GM06990 (cell line): ENCODE results near the gene MGAT5.

ENCODE experiments used
- DNase-seq: peaks from one replicate; pipeline ENCODE4 v3.0.0-alpha.2; 2011; ENCODE audit not compliant: insufficient read length; ENCODE audit errors: extremely low read depth
- H3K27me3 ChIP-seq: replicated peaks from 2 replicates; pipeline ENCODE4 v1.6.0; 2011; ENCODE audit warnings: low read length; ENCODE audit not compliant: control insufficient read depth, insufficient read depth
- H3K36me3 ChIP-seq: 2 replicates; pipeline ENCODE4 v1.5.1; 2011; ENCODE audit warnings: low read length; ENCODE audit not compliant: control insufficient read depth, insufficient read depth
- H3K4me3 ChIP-seq: replicated peaks from 2 replicates; pipeline ENCODE4 v1.5.1; 2011; ENCODE audit warnings: low read depth, mild to moderate bottlenecking, control low read depth, low read length
- TF ChIP-seq, protein P1 (sequence below): IDR thresholded peaks from 2 replicates; pipeline ENCODE4 v1.5.1; 2011; ENCODE audit warnings: low read length, control low read depth, mild to moderate bottlenecking, inconsistent platforms; ENCODE audit not compliant: insufficient read depth, poor library complexity, severe bottlenecking

Gene MGAT5

GRCh38 chr2:134411279-134411827 lies 157.5 kb downstream of the MGAT5 start:
- TF ChIP-seq, protein P1, sequence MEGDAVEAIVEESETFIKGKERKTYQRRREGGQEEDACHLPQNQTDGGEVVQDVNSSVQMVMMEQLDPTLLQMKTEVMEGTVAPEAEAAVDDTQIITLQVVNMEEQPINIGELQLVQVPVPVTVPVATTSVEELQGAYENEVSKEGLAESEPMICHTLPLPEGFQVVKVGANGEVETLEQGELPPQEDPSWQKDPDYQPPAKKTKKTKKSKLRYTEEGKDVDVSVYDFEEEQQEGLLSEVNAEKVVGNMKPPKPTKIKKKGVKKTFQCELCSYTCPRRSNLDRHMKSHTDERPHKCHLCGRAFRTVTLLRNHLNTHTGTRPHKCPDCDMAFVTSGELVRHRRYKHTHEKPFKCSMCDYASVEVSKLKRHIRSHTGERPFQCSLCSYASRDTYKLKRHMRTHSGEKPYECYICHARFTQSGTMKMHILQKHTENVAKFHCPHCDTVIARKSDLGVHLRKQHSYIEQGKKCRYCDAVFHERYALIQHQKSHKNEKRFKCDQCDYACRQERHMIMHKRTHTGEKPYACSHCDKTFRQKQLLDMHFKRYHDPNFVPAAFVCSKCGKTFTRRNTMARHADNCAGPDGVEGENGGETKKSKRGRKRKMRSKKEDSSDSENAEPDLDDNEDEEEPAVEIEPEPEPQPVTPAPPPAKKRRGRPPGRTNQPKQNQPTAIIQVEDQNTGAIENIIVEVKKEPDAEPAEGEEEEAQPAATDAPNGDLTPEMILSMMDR = no peak
- no peaks in the 10 kb centered on the region for H3K27me3 ChIP-seq
- DNase-seq = peak; percentile 3
- H3K36me3 ChIP-seq = peaks cover 4% of the 10 kb centered on the region
- H3K4me3 ChIP-seq = no peak overlapping the region

DNA sequence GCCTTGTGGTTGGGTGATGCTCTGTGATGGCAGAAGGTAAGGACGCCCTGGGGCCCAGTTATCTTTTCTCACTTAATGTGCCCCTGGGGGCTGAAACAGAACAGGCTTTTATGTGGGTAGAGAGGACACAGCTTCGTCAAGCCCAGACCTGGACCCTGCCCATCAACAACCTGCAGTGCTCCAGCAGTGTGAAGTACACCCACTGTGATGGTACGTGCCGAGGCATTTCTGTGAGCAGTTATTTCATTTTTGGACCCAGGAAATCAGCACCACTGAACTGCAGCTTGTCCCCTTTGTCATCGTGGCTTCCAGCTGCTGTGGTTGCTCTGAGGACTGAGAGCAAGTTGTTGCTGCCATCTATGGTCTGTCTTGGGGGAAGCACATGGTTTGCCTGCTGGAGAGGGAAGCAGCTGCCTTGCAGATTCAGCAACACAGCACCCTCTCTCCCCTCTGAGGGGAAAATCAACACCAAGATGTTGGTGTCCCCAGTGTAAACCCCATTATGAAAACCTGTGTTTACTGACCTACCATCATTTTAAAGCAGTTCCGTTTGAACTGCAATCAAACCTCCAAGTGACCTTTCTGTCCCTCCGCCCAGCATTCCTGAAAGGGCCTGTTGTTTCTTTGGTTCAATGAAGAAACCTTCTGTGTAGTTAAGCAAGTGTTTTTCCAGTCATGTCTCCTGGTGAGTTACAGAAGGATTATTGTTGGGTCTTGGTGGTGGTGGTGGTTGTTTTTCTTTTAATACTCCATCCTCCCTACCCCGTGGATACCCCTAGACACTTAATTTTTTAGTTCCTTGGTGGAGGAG lies 158.2 kb downstream of the MGAT5 start:
- no peak overlapping the region for H3K4me3 ChIP-seq
- peak; percentile 80 for DNase-seq
- peaks cover 4% of the 10 kb centered on the region for H3K36me3 ChIP-seq
- TF ChIP-seq, protein P1 = peak; percentile 85
- H3K27me3 ChIP-seq = no peaks in the 10 kb centered on the region

DNA sequence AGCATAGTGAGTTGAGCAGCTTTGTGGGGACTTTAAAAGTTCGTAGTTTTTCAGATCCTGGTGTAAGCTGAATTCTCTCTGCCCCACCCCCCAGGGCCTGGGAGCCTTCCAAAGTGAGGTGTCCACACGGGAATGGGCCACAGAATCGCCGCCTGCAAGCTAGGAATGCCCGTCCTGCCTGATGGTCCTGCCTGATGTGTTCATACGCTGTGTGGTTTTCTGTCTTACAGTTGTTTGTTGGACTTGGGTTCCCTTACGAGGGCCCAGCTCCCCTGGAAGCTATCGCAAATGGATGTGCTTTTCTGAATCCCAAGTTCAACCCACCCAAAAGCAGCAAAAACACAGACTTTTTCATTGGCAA lies 158.7 kb downstream of the MGAT5 start:
- Histone ChIP-seq H3K36me3 (peaks cover 4% of the 10 kb centered on the region), H3K27me3 (no peaks in the 10 kb centered on the region), H3K4me3 (no peak overlapping the region)
- DNase-seq = no peak
- TF ChIP-seq, protein P1 = no peak

DNA sequence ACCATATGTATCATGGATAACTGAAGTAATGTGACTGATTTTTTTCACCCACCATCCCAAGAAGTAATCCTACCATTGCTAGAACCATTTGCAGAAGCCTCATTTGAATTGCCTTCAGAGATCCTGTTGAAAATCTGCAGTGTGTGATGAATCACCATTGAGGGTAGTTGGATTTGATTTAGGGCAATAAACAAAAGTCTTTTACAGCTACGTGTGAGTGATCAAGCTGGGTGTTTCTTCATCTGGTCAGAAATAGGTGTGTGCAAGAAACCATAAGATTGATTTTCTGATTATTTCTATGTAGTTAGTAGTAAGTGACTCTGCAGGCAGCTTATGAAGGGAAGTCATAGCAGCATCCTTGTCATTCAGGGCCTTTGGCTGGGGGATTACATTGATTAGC lies 159.6 kb downstream of the MGAT5 start:
- TF ChIP-seq, protein P1 = no peak
- peaks cover 4% of the 10 kb centered on the region; the same call in 1 of the 2 replicates for H3K36me3 ChIP-seq

DNA sequence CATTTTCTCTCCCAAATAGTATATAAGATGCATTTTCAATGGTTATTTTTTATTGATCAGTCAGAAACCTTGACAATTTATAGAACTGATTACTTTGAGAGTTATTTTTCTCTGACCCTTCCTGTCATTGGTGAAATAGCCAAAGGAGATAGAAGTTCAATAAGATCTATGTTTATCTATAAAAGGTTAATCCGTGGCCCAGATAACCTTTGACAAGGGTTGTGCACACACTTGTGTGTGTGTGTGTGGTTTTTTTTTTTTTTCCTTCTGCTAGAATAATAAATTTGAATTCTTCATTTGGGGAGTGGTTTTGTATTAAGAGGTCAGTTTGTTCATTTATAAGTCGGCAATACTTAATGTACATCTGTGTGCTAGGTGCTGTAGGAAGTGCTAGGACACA lies 160.0 kb downstream of the MGAT5 start:
- H3K36me3 ChIP-seq = peaks cover 5% of the 10 kb centered on the region; the same call in 1 of the 2 replicates
- no peaks in the 10 kb centered on the region for H3K27me3 ChIP-seq
- TF ChIP-seq, protein P1 = no peak
- no peak for DNase-seq
- H3K4me3 ChIP-seq = no peak overlapping the region

More for the DNA sequence above, 159.6 kb downstream of the MGAT5 start:
- DNase-seq = no peak
- H3K27me3 ChIP-seq = no peaks in the 10 kb centered on the region
- H3K4me3 ChIP-seq = no peak overlapping the region
